HG03432 (cell line): ENCODE results near the gene CA5A.

Experiments
- ATAC-seq: cut with Tn5 transposase; IDR thresholded peaks from one replicate; pipeline ENCODE4 v1.9.1; 2021; ENCODE audit warnings: mild to moderate bottlenecking, moderate library complexity; ENCODE audit not compliant: unreplicated experiment

CA5A gene

GRCh38 chr16:87841340-87842208 lies 94.8 kb downstream of the CA5A start:
- no peak for ATAC-seq

GRCh38 chr16:87840271-87840978 lies 95.9 kb downstream of the CA5A start:
- no peak for ATAC-seq

- no peak for ATAC-seq
Measured at GRCh38 chr16:87839542-87840270, 96.6 kb downstream of the CA5A start.

GRCh38 chr16:87838643-87839541 lies 97.4 kb downstream of the CA5A start:
- no peak for ATAC-seq
